H9 (cell line): Measurements from ENCODE around the gene KRT81. TPM values are rescaled to one million over a fixed set of nuclear protein-coding genes. Genes with fewer than 3 reads are reported as not detected.

ENCODE experiments used
- DNase-seq: peaks from one replicate; pipeline ENCODE4 v3.0.0-alpha.2; 2017
- H2AFZ ChIP-seq: one replicate; pipeline ENCODE4 v1.6.1; 2013; ENCODE audit warnings: mild to moderate bottlenecking, low read length, control low read depth, moderate library complexity
- H2AK5ac ChIP-seq: 2 replicates; pipeline ENCODE4 v1.6.1; 2013; ENCODE audit warnings: low read length, control low read depth, mixed read lengths; ENCODE audit not compliant: insufficient read length
- H2BK120ac ChIP-seq: one replicate; pipeline ENCODE4 v1.6.1; 2013; ENCODE audit warnings: low read depth, mild to moderate bottlenecking, low read length, control low read depth, inconsistent platforms; ENCODE audit not compliant: poor library complexity, severe bottlenecking
- H2BK12ac ChIP-seq: 2 replicates; pipeline ENCODE4 v1.6.1; 2013; ENCODE audit warnings: low read length, control low read depth, mixed read lengths, low read depth; ENCODE audit not compliant: insufficient read length
- H2BK15ac ChIP-seq: 2 replicates; pipeline ENCODE4 v1.6.1; 2013; ENCODE audit warnings: low read depth, low read length, control low read depth
- H2BK20ac ChIP-seq: one replicate; pipeline ENCODE4 v1.6.1; 2013; ENCODE audit warnings: low read depth, mild to moderate bottlenecking, low read length, control low read depth, inconsistent platforms; ENCODE audit not compliant: poor library complexity, severe bottlenecking
- H2BK5ac ChIP-seq: 2 replicates; pipeline ENCODE4 v1.6.1; 2013; ENCODE audit warnings: low read length, control low read depth, mixed read lengths; ENCODE audit not compliant: insufficient read length
- H3K14ac ChIP-seq: 2 replicates; pipeline ENCODE4 v1.6.1; 2013; ENCODE audit warnings: low read length, control low read depth; ENCODE audit not compliant: insufficient read depth
- H3K18ac ChIP-seq: 2 replicates; pipeline ENCODE4 v1.6.1; 2013; ENCODE audit warnings: low read depth, mild to moderate bottlenecking, mixed read lengths, low read length, control low read depth; ENCODE audit not compliant: insufficient read length
- H3K23ac ChIP-seq: 2 replicates; pipeline ENCODE4 v1.6.1; 2013; ENCODE audit warnings: low read length, control low read depth, mixed read lengths, low read depth; ENCODE audit not compliant: insufficient read length
- H3K23me2 ChIP-seq: 2 replicates; pipeline ENCODE4 v1.6.1; 2013; ENCODE audit warnings: low read depth, mild to moderate bottlenecking, mixed read lengths, low read length, control low read depth; ENCODE audit not compliant: insufficient read length, poor library complexity, severe bottlenecking
- H3K27ac ChIP-seq: 2 replicates; pipeline ENCODE4 v1.5.1; 2013; ENCODE audit warnings: low read length, control low read depth, mixed read lengths, low read depth; ENCODE audit not compliant: insufficient read length
- H3K27me3 ChIP-seq: 2 replicates; pipeline ENCODE4 v1.6.1; 2013; ENCODE audit warnings: low read length, control low read depth, inconsistent platforms; ENCODE audit not compliant: insufficient read depth
- H3K4ac ChIP-seq: 2 replicates; pipeline ENCODE4 v1.6.1; 2013; ENCODE audit warnings: low read depth, mild to moderate bottlenecking, control low read depth, inconsistent platforms, low read length, moderate library complexity
- H3K4me1 ChIP-seq: 2 replicates; pipeline ENCODE4 v1.6.1; 2013; ENCODE audit warnings: low read length, control low read depth, inconsistent platforms; ENCODE audit not compliant: insufficient read depth
- H3K4me2 ChIP-seq: 2 replicates; pipeline ENCODE4 v1.6.1; 2013; ENCODE audit warnings: low read length, control low read depth, mixed read lengths; ENCODE audit not compliant: insufficient read length, insufficient read depth
- H3K56ac ChIP-seq: 2 replicates; pipeline ENCODE4 v1.6.1; 2013; ENCODE audit warnings: low read depth, mild to moderate bottlenecking, mixed read lengths, low read length, control low read depth; ENCODE audit not compliant: insufficient read length
- H3K79me1 ChIP-seq: 2 replicates; pipeline ENCODE4 v1.6.1; 2013; ENCODE audit warnings: low read depth, mild to moderate bottlenecking, moderate library complexity, low read length, control low read depth, inconsistent platforms; ENCODE audit not compliant: insufficient read depth, poor library complexity, severe bottlenecking
- H3K79me2 ChIP-seq: 2 replicates; pipeline ENCODE4 v1.6.1; 2013; ENCODE audit warnings: low read length, control low read depth, inconsistent platforms; ENCODE audit not compliant: insufficient read depth
- H3K9ac ChIP-seq: 2 replicates; pipeline ENCODE4 v1.6.1; 2013; ENCODE audit warnings: low read length, control low read depth, mixed read lengths; ENCODE audit not compliant: insufficient read length; ENCODE audit errors: extremely low read depth
- H3K9me3 ChIP-seq: one replicate; pipeline ENCODE4 v1.6.1; 2013; ENCODE audit warnings: low read depth, low read length, inconsistent platforms; ENCODE audit not compliant: control insufficient read depth
- H3T11ph ChIP-seq: one replicate; pipeline ENCODE4 v1.6.1; 2013; ENCODE audit warnings: mild to moderate bottlenecking, low read length, control low read depth, inconsistent platforms
- H4K20me1 ChIP-seq: one replicate; pipeline ENCODE4 v1.6.1; 2013; ENCODE audit not compliant: control insufficient read depth, insufficient read length, insufficient read depth
- H4K5ac ChIP-seq: 2 replicates; pipeline ENCODE4 v1.6.1; 2013; ENCODE audit warnings: low read depth, mild to moderate bottlenecking, mixed read lengths, low read length, control low read depth; ENCODE audit not compliant: insufficient read length
- H4K8ac ChIP-seq: replicated peaks from 2 replicates; pipeline ENCODE4 v1.6.1; 2013; ENCODE audit warnings: low read length, control low read depth, mixed read lengths, low read depth; ENCODE audit not compliant: insufficient read length
- H4K91ac ChIP-seq: 2 replicates; pipeline ENCODE4 v1.6.1; 2013; ENCODE audit warnings: low read depth, mild to moderate bottlenecking, moderate library complexity, mixed read lengths, low read length, control low read depth; ENCODE audit not compliant: insufficient read length
- H3K27ac Mint-ChIP-seq, 3 experiments: 2 replicates in 2 of 3; 3 replicates in 1 of 3; pipeline ENCODE4 v1.8.0; 2020 to 2021; ENCODE audit warnings: mixed read lengths in 3 of 3, mild to moderate bottlenecking in 1 of 3, moderate library complexity in 1 of 3
- H3K27me3 Mint-ChIP-seq: 2 replicates; pipeline ENCODE4 v1.8.0; 2021; ENCODE audit warnings: low read depth, mild to moderate bottlenecking, moderate library complexity, mixed read lengths
- H3K36me3 Mint-ChIP-seq, 3 experiments: 2 replicates in 2 of 3; 3 replicates in 1 of 3; pipeline ENCODE4 v1.8.0; 2020 to 2021; ENCODE audit warnings: low read depth in 3 of 3, mixed read lengths in 3 of 3; ENCODE audit not compliant: insufficient read depth in 1 of 3
- H3K4me1 Mint-ChIP-seq, 2 experiments: 2 replicates each; pipeline ENCODE4 v1.8.0; 2020; ENCODE audit warnings: mixed read lengths in 2 of 2
- H3K4me3 Mint-ChIP-seq, 2 experiments: 2 replicates in 1 of 2; 3 replicates in 1 of 2; pipeline ENCODE4 v1.8.0; 2020 to 2021; ENCODE audit warnings: mild to moderate bottlenecking in 2 of 2, mixed read lengths in 2 of 2, moderate library complexity in 1 of 2
- H3K9me3 Mint-ChIP-seq, 2 experiments: 2 replicates in 1 of 2; 3 replicates in 1 of 2; pipeline ENCODE4 v1.8.0; 2020; ENCODE audit warnings: mild to moderate bottlenecking in 2 of 2, mixed read lengths in 2 of 2, moderate library complexity in 1 of 2
- CTCF ChIP-seq: fragments of 200-600 bp; sonication (generic); conservative IDR thresholded peaks from 3 replicates; pipeline ENCODE4 v1.8.0; 2021; ENCODE audit warnings: antibody characterized with exemption, mild to moderate bottlenecking
- WGBS: extraction: QIAGEN DNeasy Blood & Tissue Kit; methylation state at CpG from one replicate; pipeline ENCODE4 v1.1.7; 2013; ENCODE audit warnings: missing lambda C conversion rate, low lambda C conversion rate, mixed read lengths; ENCODE audit not compliant: insufficient read length; ENCODE audit errors: extremely low coverage; 5-methylcytosine and 5-hydroxymethylcytosine counted together
- total RNA-seq: library from RNA; stranded (reverse); gene quantifications from 2 replicates; pipeline ENCODE4 v1.2.1, GENCODE V29; 2021

Gene KRT81
- total RNA-seq, 1 experiment from 2014 or later: not detected

- Histone ChIP-seq H3K4ac (no peak overlapping the region), H2BK120ac (no peak overlapping the region), H3K4me2 (no peak overlapping the region), H3K27me3 (no peaks in the 10 kb centered on the region; the same call in 1 of the 2 replicates), H3T11ph (no peak overlapping the region), H2BK5ac (no peak overlapping the region), H3K9me3 (no peaks in the 10 kb centered on the region), H3K79me2 (no peaks in the 10 kb centered on the region), H3K56ac (no peak overlapping the region), H3K79me1 (no peaks in the 10 kb centered on the region), H3K18ac (no peak overlapping the region), H4K20me1 (no peaks in the 10 kb centered on the region), H3K23me2 (no peaks in the 10 kb centered on the region), H3K4me1 (no peaks in the 10 kb centered on the region), H2BK12ac (no peak overlapping the region), H3K23ac (no peak overlapping the region), H2BK20ac (no peak overlapping the region), H2BK15ac (no peak overlapping the region), H2AFZ (no peak overlapping the region), H4K91ac (no peak overlapping the region), H4K5ac (no peak overlapping the region), H4K8ac (no peak overlapping the region), H3K14ac (no peak overlapping the region), H3K27ac (no peak overlapping the region), H3K9ac (no peak overlapping the region), H2AK5ac (no peak overlapping the region)
- no peak for TF ChIP-seq CTCF
- H3K9me3 Mint-ChIP-seq: no peaks in the 10 kb centered on the region
- DNase-seq: no peak
- no CpG with 5 or more reads among the region's 2 CpGs for WGBS
- H3K36me3 Mint-ChIP-seq: no peaks in the 10 kb centered on the region
- H3K4me1 Mint-ChIP-seq: peaks cover 0 to 2% of the 10 kb centered on the region in 2 experiments
- H3K27ac Mint-ChIP-seq: peak overlapping the region in 1 of 3 experiments; percentile 55; a peak in 1 of 7 replicates
- H3K27me3 Mint-ChIP-seq: peaks cover 28% of the 10 kb centered on the region
- no peak overlapping the region for H3K4me3 Mint-ChIP-seq
These were observed 23.1 kb downstream of the KRT81 start for GRCh38 chr12:52268212-52268611.
